Measurements from ENCODE around the gene SLC47A1.
"Not testable (repeated sequence)": the region's sequence is repeated elsewhere in the genome, so short reads cannot be mapped to it uniquely, and the experiment has no call there.

Gene SLC47A1

DNA sequence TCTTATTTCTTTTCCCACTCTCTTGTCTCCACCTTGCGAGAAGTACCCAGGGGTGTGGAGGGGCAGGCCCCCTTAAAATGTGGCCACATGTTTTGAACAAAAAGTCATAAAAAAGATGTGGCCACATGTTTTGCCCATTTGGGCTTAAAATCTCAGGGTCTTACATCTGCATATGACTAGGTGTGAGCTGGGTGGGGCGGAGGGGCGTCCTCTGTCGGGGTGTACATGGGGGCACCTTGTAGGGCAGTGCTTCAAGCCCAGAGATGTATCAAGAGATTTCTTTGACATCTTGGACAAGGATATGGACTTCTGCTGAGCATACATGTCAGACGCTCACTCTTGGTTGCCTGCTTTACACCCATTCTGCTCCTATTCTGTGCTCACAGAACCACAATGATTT, 13.0 kb upstream of the SLC47A1 start:
- DNase-seq = no peak

DNA sequence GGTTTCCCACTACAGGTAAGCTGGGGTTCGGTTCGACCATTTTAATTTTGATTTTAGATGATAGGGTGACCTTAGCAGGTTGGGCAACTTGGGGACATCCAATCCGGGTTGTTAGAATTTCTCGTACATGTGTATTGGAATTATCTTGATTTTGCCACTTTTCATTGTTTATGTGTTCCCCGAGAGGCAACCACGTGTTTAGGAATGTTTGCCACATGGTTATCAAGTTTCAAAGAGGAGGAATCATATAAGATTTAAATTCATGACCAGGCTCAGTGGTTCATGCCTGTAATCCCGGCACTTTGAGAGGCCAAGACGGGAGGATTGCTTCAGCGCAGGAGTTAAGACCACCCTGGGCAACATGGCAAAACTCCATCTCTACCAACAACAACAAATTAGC, 10.0 kb upstream of the SLC47A1 start:
- DNase-seq = no peak

DNA sequence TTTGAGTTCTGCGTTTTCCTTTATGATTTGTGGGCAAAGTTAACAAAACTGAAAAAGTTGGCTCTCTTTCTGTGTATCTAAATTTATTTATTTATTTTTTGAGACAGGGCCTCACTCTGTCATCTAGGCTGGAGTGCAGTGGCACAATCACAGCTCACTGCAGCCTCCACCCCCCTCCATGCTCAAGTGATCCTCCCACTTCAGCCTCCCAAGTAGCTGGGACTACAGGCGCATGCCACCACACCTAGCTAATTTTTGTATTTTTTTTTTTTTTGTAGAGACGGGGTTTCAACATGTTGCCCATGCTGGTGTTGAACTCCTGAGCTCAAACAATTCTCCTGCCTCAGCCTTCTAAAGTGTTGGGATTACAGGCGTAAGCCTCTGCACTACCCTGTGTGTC, 6.7 kb upstream of the SLC47A1 start:
- DNase-seq = not testable (repeated sequence)

DNA sequence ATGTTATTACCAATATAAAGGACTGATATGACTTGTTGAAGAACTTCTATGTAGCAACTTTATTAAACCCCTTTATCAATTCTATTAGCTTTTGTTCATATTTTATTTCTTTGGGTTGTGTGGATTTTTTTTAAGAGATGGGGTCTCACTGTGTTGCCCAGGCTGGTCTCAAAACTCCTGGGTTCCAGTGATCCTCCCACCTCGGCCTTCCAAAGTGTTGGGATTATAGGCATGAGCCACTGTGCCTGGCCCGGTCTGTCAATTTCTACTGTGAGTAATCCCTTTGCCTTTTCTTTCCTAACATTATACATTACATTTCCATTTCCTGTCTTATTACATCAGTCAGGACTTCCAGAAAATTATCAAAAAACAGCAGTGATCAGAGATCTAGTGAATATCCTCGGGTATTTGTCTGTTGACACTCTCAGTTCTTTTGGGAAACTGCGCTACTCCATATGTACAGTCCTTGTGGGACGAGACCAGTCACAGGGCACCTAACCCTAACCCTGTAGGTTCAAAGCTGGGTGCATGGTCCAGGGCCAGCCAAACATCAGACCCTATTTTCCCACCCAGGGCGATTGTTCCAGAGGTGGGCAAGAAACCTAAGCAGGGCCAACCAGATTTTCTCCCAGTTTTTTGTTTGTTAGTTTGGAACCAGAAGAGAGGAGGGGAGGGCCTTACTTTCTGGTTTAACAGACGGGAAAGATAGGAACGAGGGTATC, 1.7 kb upstream of the SLC47A1 start:
- DNase-seq = no peak

DNA sequence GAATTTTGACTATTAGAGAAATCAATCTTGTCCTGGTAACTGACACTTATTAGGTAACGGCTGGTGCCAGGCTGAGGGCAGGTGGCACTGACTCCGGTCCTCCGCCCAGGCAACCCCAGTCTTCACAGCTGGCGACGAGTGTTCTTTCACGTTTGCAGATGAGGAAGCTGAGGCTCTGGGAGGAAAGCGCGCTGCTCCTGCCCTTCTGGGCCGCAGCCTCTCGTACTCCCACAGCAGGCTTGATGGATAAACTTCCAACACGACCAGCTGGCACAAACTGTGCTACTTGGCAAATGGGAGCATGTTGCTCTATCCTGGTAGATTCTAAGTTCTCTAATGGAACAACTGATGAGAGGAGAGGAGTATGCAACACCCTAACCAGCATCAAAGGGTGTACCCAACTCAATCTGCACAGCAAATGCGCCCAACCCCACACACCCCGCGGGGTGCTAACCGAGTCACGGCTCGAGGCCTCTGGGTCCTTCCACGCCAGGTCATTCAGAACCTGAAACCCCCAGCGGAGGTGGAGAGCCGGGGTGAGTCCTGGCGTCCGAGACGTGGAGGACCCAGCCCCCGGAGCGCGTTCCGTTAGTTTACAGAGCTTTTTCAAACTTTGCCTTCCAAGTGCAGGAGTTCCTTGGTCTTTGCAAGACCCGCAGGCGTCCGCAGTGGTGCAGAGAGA, 477 bp upstream of the SLC47A1 start:
- DNase-seq = peak; percentile 39

DNA sequence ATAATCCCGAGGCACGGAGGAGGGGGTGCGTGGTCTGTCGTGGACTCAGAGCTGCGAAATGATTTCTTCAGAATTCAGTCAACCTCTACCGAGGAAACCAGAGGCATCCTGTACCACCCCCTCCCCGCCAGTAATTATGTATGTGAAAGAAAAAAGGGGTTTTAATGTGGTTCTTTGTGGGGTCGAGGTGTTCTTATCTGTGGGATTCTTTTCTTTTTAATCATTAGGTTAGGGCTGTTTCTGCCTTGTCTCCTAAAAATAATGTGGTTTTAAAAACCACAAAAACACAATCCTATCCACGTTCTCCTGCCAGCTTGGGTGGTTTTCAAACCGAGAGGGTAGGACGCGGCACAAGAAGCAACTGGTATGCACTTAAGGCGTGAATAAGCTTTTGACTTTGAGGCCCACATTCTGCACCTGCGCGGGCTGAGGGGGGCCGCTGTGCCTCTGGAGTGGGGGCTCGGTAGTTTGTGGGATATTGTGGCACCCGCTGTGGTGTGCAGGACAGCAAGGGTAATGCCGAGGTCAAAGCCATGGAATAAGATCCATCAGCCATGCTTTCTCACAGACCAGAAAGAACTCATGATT, 1.0 kb downstream of the SLC47A1 start:
- peak; percentile 31 for DNase-seq

DNA sequence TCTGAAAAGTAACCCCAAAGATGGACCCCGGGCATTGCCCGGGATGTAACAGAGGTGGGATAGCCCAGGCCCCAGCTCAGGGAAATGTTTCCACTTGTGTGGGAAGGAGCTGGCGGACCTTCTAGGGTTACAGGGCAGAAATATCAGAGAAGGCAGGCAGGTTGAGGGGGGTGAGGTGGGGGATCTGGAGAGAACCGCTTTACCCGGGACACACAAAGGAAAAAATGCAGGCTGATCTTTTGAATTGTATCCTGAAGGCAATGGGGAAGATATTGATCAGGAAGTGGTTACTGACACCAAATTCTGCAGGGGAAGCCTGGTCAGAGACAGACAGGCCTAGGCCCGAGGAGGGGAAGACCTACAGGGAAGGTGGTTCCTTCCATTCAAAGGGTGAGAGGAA, 3.5 kb downstream of the SLC47A1 start:
- no peak for DNase-seq

DNA sequence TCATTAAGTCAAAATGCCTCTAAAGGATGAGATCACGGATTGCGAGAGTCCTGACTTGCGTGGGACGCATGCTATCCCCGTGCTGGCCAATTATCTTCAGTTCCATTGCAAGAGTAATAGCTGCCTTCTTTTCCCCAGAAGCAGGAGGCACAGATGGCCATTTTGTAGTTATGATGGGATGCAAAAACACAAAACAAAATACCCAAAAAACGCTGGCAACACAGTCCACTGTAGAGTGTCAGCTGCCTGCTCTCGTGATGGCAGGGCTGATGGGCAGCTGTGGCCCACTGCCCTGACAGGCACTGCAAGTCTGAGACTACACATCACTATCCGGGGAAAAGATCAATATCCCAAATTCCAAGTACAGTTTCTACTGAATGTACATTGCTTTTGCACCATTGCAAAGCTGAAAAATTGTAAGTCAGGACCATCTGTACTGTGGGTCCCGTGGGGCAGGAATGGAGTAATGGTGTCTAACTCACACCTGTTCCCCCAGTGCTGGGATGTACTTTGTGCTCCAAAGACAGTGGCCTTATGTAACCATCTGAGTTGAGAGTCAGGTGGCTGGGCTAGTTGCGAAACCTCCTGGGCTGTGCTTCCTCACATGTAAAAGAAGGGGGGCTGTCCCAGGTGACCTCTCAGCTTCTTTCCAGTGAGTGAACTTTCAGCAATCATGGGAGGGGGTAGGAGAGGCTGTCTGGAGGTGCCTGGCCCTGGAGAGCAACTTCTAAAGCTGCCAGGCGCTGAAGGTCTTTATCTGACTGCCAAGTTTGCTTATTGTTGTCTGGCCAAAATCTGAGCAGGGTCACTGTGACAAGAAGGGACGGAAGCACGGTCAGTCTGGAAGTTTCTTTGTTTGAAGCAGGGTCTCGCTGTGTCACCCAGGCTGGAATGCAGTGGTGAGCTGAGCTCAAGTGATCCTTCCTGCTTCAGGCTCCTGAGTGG, 4.7 kb downstream of the SLC47A1 start:
- DNase-seq = peak; percentile 48

DNA sequence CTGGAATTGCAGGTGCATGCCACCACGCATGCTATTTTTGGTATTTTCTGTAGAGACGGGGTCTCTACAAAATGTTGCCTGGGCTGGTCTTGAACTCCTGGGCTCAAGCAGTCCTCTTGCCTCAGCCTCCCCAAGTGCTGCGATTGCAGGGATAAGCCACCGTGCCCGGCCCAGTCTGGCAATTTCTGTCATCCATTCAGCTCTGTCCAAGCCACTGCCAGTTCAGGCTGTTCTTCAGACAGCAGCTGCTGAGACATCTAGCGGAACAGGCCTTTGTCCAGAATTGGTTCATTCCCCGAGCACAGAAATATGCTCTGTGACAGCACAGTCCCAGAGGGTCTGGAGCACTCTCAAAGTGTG, 5.4 kb downstream of the SLC47A1 start:
- DNase-seq = peak; percentile 29

DNA sequence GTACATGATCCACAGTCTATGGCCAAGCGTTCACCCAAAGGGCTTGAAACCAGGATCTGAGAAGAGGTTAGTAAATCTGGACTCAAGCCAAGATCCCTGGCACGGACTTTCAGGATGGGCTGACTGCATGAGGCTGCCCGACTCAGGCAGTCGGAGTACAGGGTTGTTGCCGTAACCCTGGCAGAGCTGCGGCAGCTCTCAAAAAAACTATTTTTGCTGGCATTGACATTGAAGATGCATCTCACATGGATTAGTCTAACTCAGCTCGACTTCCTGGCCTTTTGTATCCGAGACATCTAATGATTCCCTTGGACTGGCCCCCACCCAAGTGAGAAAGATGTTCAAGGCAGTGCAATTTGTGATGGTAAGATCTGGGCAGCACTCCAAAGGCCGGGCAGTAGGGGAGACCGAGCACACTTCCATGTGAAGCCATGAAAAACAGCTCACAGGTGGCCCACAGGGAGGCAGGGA, 6.2 kb downstream of the SLC47A1 start:
- no peak for DNase-seq

DNA sequence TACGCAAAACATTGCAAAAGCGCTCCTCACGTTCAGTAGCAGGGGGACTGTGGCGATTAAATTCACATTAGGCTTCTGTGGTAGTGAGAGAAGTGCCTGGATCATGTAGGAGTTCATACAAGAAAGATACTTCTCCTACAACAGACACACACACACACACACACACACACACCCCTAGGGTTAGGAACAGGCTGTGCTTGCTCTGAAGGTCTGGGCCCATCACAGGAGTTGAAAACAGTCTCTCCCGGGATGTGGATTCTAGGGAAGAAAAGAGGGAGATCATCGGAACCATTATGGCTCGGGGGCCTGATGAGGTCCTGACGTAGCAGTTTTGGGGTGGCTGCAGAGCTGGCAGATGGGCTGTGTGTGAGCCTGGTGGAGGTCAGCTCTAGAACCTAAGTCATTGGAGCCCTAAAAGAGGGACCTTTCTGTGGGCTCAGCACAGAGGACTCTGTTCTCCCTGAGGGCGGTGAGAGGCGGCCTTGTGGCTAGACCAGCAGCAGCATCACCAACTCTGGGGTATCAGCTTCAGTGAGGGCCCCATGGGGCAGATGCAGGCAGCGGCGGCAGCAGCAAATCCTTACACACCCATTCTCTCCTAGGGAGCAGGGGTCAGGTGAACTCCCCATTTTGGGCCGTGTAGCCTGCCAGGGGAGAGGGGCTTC, 7.2 kb downstream of the SLC47A1 start:
- no peak for DNase-seq

DNA sequence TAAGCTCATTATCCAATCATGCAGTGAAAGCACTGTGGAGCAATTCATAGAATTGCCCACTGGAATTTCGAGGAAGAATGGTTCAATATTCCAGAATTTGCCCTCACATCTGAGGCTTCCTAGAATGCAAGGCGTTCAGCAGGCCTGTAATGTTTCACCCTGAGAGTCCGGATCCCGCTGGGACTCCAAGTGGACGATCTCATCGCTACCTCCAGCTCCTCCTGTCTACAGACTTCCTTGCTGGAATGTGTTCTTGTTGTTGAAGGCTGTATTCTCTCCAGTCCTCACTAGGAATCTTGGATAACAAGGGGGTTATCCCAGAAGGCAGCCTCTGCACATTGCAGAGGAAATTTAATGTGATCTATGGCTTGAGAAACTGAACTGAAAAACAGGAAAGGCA, 7.8 kb downstream of the SLC47A1 start:
- no peak for DNase-seq

DNA sequence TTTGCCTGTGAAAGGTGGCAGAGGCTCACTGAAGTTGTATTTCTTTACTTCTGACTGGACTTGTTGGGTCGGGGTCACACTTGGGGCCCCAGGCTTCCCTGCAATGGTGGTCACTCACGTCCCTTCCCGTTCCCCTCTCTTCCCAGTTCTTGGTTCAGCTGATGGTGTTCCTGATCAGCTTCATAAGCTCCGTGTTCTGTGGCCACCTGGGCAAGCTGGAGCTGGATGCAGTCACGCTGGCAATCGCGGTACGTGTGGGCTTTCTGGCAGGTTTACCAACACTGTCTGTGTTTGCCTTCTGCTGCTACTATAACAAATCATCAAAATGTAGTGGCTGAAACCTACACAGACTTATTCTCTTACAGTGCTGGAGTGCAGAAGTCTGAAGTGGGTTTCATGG, 8.6 kb downstream of the SLC47A1 start:
- DNase-seq = no peak

DNA sequence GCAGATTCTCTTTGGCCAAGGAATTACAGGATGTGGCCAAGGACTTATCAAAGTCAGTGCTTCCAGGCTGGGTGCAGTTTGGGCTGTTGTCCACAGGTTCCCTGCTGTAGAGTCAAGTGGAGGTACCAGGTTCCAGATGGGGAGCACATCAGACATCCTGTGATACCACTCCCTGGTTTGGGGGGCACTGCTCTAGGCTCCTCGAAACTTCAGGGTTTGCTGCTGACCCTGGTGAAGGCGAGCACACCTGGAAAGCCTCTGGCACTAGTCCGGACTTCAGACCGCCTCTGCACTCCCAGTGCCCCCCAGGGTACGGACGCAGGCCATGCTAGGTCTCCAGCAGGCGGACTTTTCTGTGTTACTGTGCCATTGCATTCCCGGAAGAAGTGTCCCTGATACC, 10.7 kb downstream of the SLC47A1 start:
- DNase-seq = no peak

DNA sequence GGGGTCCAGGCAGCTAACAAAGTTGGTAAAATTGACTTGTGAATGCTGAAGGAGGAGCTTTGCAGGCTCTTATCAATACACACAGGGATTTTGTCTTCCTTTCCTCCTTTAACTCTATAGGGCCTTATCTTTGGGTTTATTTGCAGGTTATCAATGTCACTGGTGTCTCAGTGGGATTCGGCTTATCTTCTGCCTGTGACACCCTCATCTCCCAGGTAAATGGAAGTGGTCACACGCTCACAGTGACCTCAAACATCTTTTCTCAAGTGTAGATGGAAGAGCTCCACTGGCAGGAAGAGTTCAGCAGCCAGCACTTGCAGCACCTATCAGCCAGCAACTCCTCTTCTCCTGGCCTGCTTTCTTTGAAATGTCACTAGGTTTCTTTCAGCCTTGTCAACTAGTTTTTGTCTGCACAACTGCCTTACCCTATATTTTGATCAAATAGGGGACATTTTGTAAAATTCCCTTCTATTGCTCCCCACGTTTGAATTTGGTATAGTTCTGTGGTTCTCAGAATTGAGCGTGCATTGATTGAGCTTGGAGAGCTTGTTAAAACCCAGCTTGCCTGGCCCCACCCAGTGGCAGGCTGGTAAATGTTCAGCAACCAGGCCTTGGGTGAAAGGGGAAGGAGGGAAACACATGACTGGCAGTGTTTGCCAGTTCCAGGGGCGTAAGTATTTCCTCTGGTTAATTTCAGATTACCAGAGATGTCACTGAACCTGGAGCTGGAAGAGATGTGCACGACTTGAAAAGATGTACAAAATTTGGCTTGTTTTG, 12.8 kb downstream of the SLC47A1 start:
- DNase-seq = no peak

DNA sequence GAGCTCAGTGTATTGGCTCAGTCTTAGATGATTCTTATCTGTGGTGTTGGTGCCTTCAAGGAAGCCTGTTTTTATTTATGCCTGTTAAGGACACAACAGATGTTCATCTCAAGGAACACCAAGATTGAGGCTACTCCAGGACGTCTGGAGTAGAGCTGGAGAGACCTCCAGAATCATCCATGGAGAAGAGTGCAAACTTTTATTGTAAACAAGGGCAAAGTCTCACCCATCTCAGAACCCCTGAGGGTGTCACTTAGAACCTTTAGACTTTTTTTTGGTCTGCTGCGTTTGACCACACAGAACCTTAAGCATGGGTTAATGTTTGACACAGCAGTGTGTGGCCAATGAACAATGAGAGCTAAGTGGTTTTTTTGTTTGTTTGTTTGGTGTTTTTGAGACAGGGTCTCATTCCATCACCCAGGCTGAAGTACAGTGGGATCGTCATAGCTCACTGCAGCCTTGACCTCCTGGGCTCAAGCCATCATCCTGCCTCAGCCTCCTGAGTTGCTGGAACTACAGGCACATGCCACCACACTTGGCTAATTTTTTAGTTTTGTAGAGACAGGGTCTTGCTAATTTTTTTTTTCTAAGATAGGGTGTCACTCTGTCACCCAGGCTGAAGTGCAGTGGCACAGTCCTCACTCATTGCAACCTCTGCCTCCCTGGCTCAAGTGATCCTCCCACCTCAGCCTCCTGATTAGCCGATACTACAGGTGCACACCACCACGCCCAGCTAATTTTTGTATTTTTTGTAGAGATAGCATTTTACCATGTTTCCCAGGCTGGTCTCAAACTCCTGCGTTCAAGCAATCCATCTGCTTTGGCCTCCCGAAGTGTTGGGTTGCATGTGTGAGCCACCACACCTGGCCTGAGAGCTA, 16.3 kb downstream of the SLC47A1 start:
- no peak for DNase-seq

DNA sequence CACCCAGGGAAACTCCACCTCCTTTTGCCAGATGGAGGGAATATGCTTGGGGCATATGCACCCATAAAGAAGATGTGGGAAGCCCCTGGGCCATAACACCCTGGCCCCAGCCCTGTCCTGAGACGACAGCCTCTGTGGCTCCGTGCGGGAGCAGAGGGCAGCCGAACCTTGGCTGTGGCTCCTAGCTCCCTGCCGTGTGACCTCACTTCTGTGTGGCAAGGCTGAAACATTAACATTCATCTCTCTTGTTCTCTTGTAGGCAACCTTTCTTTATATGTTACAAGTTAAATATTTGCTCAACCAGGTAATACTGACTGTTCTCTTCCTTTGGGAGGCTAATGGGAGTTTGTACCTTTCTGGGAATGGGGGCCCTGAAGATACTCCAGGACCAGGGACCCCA, 17.5 kb downstream of the SLC47A1 start:
- DNase-seq = no peak

DNA sequence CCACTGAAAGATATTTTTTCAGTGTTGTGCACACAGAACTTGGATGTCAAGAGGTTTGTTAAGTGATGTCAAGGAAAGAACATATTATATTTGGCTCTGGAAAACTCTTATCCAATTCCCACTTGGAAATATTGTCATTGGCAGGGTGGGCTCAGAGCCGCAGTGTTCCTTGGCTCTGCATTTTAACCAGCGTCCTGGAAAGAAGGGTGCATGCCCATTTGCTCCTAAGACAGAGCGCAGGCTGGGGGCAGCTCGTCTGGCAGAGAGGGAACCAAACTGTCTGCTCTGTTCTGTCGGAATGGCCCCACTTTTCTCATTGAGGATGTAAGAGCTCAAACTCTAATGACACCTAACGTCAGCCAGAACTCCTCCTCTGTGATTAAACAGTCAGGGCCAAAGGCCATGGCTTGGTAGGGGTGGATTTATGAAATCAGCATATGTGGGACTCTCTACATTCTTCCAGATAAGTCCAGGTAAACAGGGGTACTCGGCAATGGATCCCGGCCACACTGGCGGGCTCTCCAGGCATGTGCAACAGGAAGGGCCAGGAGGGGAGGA, 18.0 kb downstream of the SLC47A1 start:
- no peak for DNase-seq

DNA sequence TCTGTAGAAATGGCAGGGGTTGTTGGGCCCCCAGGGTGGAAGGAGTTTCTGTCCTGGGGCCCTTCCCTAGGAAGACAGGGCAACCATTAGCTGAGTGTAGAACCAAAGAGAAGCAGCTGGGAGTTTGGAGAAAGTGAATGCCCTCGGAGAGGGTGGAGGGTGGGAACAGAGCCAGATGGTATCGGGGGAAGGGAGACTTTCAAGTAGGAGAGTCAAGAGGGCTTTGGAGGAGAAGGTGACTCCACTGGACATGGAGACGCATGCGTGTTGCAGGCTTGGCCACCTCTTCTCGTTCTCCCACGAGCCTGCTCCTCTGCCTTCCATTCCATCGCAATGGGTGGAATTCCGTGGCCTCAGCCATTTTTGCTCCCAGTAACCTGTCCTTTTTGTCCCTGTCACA, 19.4 kb downstream of the SLC47A1 start:
- DNase-seq = no peak

DNA sequence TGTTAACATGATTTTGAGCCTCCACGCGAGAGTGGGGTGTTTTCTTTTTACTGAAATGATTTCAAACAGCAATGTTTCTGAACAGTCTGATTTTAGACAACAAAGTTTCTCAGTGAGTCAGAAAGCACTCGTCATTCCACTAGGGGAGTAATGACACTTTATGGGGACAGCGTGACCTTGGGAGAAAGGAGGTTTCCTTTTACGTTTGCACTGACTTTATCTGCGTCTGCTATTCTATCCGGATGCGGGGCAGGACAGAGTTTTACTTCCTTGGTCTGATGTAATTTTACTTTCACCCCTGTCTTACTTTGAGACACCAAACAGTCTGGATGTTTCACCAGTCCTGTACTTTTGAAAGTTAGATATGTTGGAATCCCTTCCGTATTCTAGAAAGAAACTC, 20.7 kb downstream of the SLC47A1 start:
- no peak for DNase-seq
